Activated naive CD8-positive, alpha-beta T cell treated with anti-CD3 and anti-CD28 coated beads, Interleukin-2, amount 50 U/mL, for 16 hours (primary cell): ENCODE results near the gene INPP5A.

Experiments
- DNase-seq: peaks from one replicate; pipeline ENCODE4 v3.0.0-alpha.2; 2020; ENCODE audit warnings: low read depth, low spot score

Gene INPP5A

GRCh38 chr10:132579027-132579859, 41.7 kb downstream of the INPP5A start:
- no peak for DNase-seq

- DNase-seq: no peak
Observed at GRCh38 chr10:132580143-132580542, 42.6 kb downstream of the INPP5A start.

- no peak for DNase-seq
Observed at GRCh38 chr10:132580617-132581016, 43.0 kb downstream of the INPP5A start.

DNA sequence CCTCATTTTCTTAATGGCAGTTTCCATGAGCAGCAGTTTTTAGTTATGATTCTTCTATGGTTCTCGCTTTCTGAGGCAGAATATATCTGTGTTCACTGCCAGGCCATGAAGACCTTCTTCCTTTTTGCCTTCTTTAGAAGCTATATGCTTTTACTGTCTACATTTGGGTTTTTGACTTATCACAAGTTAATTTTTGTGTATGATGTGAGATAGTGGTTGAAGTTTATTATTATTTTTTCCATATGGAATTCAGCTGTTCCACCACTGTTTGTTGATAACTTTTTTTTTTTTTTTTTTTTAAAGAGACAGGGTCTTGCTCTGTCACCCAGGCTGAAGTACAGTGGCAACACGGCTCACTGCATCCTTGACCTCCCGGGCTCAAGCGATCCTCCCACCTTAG, 44.5 kb downstream of the INPP5A start:
- DNase-seq: no peak

- no peak for DNase-seq
Observed at GRCh38 chr10:132582771-132583170, 45.2 kb downstream of the INPP5A start.

DNA sequence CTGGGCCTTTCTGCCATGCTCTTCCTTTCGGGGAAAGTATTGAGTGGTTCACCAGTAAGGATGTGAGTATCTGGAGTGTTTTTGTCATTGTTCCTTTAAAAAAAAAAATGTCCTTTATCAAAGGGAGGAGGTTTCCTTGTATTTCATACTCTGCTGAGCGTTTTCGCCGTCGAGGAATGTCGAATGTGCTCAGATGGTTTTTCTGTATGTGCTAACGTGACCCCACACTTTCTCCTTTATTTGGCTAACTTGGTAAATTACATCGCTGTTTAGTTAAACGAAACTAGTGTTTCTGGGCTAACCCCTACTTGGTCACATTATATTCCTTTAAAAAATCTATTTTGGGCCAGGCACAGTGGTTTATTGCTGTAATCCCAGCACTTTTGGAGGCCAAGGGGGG, 45.9 kb downstream of the INPP5A start:
- no peak for DNase-seq

DNA sequence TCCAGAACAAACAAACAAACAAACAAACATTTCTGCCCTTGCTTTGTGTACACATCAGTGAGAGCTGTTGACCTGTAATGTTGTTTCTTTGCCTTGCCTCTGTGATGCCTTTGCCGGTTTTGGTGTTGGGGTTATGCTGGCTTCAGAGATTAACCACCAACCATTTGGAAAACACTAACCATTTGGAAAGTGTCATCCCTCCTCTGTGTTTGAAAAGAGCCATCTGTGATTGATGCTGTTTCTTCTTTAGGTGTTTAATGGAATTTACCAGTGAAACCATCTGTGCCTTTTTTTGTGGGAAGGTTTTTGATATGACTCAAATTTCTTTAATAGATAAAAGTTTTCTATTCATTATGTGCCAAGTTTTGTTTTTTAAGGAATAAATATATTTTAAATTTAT, 46.5 kb downstream of the INPP5A start:
- DNase-seq: no peak

GRCh38 chr10:132585732-132586722, 48.4 kb downstream of the INPP5A start:
- no peak for DNase-seq

DNA sequence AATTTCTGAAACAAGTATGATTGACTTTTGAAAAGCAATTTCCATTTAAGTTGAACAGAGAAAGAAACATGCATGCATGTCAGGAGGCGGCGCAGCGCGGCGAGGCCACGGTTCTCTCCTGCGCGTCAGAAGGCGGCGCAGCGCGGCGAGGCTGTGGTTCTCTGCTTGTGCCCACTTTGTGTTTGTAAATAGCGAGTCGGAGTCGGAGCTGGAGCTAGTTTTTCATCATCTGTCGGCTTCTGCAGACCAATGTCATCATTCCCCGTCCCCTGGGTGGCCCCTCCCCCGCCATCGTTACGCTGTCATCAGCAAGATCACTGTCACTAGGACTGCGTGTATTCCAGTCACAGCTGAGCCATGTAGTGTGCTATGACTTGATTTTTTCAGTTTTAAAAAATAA, 49.2 kb downstream of the INPP5A start:
- no peak for DNase-seq

- DNase-seq: no peak
Observed at GRCh38 chr10:132587175-132587574, 49.6 kb downstream of the INPP5A start.

DNA sequence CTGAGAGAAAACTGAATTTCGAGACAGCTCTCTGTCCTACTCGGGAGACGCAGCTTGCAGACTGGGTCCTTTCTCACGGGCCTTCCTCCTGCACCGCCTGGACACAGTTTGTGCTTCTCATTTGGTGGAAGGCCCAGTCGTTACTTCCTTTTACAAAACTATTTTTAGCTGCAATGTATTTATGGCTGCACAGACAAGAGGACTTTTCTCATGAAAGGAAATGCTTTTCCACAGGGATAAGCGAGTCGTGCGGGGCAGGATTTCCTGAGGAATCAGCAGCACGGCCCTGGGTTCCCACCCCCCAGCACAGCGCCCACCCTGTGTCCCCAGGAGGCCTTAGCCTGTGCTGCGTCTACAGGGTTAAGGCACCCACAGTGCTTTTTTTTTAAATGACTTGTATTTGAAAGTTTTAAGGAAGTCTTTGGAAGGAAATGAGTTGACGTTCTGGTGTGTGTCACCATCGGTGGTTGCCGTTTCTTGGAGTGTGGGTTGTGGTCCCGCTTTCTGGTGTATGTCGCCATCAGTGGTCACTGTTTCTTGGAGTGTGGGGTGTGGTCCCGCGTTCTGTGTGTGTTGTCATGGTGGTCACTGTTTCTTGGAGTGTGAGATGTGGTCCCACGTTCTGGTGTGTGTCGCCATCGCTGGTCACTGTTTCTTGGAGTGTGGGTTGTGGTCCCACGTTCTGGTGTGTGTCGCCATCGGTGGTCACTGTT, 50.9 kb downstream of the INPP5A start:
- DNase-seq: no peak

DNA sequence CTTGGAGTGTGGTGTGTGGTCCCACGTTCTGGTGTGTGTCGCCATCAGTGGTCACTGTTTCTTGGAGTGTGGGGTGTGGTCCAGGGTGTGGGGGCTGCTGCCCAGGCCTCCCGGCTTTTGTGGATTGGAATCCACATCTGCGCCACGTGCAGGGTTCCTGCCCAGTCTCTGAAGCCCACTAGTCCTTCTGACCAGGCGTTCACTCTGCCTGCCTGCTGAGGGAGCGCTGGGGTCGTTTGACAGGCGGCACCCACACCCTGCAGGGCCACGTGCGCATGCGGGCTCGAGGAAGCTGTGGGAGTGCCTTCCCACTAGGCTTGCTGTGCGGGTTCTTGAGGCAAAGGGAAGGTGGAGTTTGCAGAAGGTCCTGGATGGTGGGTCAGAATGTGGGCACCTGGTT, 51.4 kb downstream of the INPP5A start:
- no peak for DNase-seq

DNA sequence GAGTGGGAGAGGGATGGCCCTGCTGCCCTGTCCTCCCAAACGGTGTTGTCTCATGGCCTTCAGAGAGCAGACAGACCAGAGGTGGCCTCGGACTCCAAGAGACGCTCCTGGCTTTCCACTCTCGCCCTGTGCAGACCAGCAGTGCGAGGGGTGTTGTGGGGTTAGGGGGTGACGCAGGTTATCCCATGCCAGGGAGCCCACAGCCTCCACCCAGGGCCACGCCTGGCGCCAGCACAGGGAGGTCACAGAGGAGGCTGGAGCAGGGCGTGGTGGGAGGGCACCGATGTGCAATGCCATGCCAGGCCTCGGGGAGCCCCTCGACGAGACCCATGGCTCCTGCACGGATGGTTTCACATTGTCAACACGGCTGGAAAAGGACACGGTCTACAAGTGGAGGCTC, 52.1 kb downstream of the INPP5A start:
- no peak for DNase-seq

DNA sequence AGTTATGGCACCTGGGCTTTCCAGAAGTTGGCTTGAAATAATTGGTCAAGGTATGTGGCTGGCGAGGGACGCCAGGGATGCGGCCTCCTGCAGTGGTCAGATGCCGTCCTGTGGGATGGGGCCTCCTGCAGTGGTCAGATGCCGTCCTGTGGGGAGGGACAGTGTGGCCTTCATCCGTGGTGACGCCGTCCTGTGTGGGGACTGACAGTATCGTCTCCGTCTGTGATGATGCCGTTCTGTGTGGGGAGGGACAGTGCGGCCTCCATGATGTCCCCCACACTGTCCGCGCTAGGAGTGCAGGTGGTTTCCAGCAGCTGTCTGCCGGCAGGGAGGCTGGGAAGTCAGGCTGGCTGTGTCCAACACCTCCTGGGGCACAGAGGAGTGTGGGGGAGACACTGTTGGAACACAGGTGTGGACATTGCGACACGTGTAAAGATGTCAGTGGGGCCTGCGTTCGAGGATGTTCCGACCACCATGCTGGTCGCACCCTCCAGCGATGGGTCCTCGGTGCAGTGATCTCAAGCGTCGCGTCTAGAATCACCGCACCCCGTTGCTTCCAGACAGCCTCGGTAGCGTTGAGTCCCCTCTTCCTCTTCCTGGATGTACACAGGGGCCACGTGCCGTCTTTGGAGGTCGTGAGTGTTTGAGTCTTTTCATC, 52.6 kb downstream of the INPP5A start:
- DNase-seq: no peak

DNA sequence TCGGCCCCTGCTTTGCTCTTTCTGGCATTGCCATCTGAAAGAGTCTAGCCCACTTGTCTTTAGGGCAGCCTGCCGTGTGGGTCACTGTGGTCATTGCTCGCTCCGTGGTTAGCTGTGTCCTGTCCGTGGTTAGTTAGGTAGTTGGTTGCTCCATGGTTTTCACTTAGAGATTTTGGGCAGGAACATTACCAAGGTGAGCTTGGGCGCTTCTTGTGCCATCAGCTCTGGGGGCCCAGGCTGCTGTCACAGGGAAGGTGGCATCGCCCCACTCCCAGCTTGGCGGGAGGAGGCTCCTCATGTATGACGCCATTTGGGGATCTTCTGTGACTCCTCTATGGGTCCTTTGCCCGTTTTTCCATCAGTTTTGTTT, 53.1 kb downstream of the INPP5A start:
- DNase-seq: no peak

DNA sequence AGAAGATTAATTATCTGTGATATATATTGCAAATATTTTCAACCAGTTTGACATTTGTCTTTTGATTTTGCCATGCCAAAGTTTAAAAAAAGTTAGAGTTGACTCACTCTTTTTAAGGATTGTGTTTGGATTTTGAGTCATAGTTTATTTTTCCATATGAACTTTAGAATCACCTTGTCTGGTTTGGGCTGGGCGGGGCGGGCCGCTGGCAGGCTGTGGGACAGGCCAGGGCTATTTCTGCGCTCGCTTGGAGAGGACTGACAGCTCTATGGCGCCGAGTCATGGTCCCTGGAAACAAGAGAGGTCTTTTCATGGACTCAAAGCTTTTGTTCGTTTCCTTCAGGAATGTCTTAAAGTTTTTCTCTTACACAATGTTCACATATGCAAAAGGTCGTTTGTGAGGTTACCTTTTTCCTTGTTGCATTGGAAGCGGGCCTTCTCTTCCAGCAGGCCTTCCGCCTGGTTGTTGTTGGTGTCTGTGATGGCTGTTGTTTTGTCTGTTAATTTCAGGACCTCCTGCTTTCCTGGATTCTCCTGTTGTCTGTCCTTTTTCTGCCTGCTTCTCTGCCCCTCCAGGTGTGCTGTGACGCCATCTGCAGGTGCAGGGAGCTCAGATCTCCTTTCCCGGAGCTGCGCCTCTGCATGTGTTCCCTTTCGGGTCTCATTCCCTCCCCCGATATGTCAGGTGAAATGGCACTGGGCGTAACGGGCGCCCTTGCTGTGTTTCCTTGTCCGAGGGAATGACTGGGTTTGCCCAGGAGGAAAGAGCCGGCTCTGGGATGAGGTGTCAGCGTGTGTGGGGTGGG, 53.8 kb downstream of the INPP5A start:
- no peak for DNase-seq

- no peak for DNase-seq
Observed at GRCh38 chr10:132592790-132593383, 55.3 kb downstream of the INPP5A start.

DNA sequence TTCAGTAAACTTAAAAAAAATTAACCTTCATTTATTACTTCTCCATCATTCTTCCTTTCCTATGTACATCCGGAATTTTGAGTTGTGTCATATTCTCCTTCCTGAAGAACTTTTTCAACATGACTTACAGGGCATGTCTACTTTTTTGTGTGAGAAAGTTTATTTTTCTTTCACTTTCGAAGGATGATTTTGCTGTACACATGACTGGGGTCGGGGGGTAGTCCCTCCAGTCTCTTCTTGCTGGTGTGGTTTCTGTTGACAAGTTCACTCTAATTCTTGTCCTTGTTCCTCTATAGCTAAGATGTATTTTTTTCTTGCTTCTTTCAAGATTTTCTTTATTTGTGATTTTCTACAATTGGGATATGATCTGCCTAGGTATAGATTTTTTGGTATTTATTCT, 55.8 kb downstream of the INPP5A start:
- no peak for DNase-seq

DNA sequence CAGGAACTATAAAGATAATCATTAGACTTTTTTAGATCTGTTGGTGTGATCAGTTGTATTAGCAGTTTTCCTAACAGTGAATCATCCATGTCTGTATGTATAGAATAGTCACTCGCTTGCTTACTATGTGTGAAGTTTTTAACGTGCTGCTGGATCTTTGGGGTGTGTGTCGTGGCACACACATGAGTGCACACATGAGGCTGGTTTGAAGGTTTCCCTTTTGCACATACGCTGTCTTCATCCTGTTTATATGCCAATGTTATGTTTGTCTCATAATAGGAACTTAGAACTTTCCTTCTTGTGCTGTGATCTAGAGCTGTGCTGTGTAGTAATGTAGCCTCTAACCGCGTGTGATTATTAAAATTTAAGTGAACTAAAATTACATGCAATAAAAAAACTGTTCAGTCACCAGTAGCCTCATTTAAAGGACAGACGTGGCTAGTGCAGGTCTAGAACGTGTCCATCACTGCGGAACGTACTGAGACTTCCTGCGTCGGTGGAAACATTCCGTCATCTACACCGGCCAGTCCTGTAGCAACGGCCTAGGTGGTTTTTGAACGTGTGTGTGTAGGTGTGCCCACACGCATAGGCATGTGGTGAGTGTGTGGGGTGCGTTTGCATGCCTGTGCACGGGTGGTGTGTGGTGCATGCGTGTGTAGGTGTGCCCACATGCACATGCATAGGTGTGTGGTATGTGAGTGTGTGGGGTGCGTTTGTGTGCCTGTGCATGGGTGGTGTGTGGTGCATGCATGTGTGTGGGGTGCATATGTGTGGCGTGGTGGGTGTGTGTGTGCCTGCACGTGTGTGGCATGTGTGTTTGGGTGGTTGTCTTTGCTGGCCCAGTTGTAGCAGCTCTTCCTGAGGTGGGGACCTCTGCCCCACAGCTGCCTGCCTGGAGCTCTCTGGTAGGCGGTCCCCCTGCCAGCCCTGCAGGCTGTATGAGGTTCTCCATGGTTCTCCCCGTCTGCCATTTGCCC, 56.6 kb downstream of the INPP5A start:
- DNase-seq: no peak
